ENCODE measurements around the gene NEU2. TPM values are rescaled to one million over a fixed set of nuclear protein-coding genes. Genes with fewer than 3 reads are reported as not detected.

NEU2 gene
- total and polyA plus RNA-seq, 2 of the 13 experiments (the other 11 are each of a cell fraction or from before 2014, with no cell fraction given), result not detected

- no peak for TF ChIP-seq FOSL1 (CRISPR knock-in tag; IDR thresholded peaks at IDR 0.05; ENCODE audit: borderline replicate concordance)
- no peak; the same call in 1 of the 2 replicates for TF ChIP-seq ZNF567 (CRISPR knock-in tag; IDR thresholded peaks at IDR 0.05; ENCODE audit: borderline replicate concordance)
- TF ChIP-seq ZNF33B (CRISPR knock-in tag; IDR thresholded peaks at IDR 0.05), result 0 out of 2 replicates have a peak, but pooled peaks have one; percentile 51
- no peak for TF ChIP-seq PRMT3 (CRISPR knock-in tag; IDR thresholded peaks at IDR 0.05; ENCODE audit: borderline replicate concordance, low read depth)
- TF ChIP-seq ZBTB21 (CRISPR knock-in tag; IDR thresholded peaks at IDR 0.05), result peak; percentile 28; the same call in 1 of the 2 replicates
- no peak for TF ChIP-seq CBX2 (IDR thresholded peaks at IDR 0.05; ENCODE audit: low read depth, low read length)
- peak; percentile 74; the same call in 1 of the 2 replicates for TF ChIP-seq CBX2 (CRISPR knock-in tag; IDR thresholded peaks at IDR 0.05; ENCODE audit: low read depth)
- peak; percentile 71 for TF ChIP-seq ZNF768 (CRISPR knock-in tag; IDR thresholded peaks at IDR 0.05)
- peak; percentile 48; the same call in 1 of the 2 replicates for TF ChIP-seq ATF3 (CRISPR knock-in tag; IDR thresholded peaks at IDR 0.05)
- peak; percentile 72; the same call in 1 of the 2 replicates for TF ChIP-seq RNF2 (conservative IDR thresholded peaks at IDR 0.05; ENCODE audit: low read depth)
- TF ChIP-seq ZNF629 (CRISPR knock-in tag; conservative IDR thresholded peaks at IDR 0.05), result peak; percentile 37; the same call in 1 of the 2 replicates
- TF ChIP-seq TARDBP (CRISPR knock-in tag; IDR thresholded peaks at IDR 0.05), result peak; percentile 96; the same call in 1 of the 2 replicates
- peak; percentile 96 for TF ChIP-seq HMG20A (CRISPR knock-in tag; IDR thresholded peaks at IDR 0.05; ENCODE audit: borderline replicate concordance)
- peak; percentile 95 for TF ChIP-seq MAX (IDR thresholded peaks at IDR 0.05)
- no peak for TF ChIP-seq GMEB2 (CRISPR knock-in tag; IDR thresholded peaks at IDR 0.05; ENCODE audit: low read depth)
- no peak for TF ChIP-seq ZNF496 (CRISPR knock-in tag; IDR thresholded peaks at IDR 0.05; ENCODE audit: insufficient replicate concordance)
- TF ChIP-seq NCOA2 (CRISPR knock-in tag; IDR thresholded peaks at IDR 0.05), result peak; percentile 83
- peak; percentile 83; the same call in 1 of the 2 replicates for TF ChIP-seq ZNF564 (CRISPR knock-in tag; IDR thresholded peaks at IDR 0.05)
- TF ChIP-seq RAD51 (IDR thresholded peaks at IDR 0.05; ENCODE audit: borderline replicate concordance), result peak; percentile 60; the same call in 1 of the 2 replicates
- TF ChIP-seq NFYB (CRISPR knock-in tag; IDR thresholded peaks at IDR 0.05), result no peak
- TF ChIP-seq FIP1L1 (IDR thresholded peaks at IDR 0.05; ENCODE audit: borderline replicate concordance, insufficient read depth, low read depth, low read length), result no peak
- peak; percentile 46 for TF ChIP-seq SMC3 (IDR thresholded peaks at IDR 0.05; ENCODE audit: low read length)
- 0 out of 2 replicates have a peak, but pooled peaks have one; percentile 53 for TF ChIP-seq ZNF232 (CRISPR knock-in tag; IDR thresholded peaks at IDR 0.05; ENCODE audit: borderline replicate concordance)
- TF ChIP-seq ELF4 (CRISPR knock-in tag; IDR thresholded peaks at IDR 0.05; ENCODE audit: borderline replicate concordance), result no peak
- no peak for TF ChIP-seq SSRP1 (CRISPR knock-in tag; IDR thresholded peaks at IDR 0.05)
- no peak for TF ChIP-seq CSRNP2 (CRISPR knock-in tag; conservative IDR thresholded peaks at IDR 0.05; ENCODE audit: low read depth)
- peak; percentile 89 for TF ChIP-seq ZNF607 (CRISPR knock-in tag; IDR thresholded peaks at IDR 0.05; ENCODE audit: borderline replicate concordance)
These were observed 30.9 kb downstream of the NEU2 start (continued) for GRCh38 chr2:233063269-233063975.

All from HepG2 (cell line).